GM21786 (cell line): ENCODE results near the gene PCYT1B.

Source experiments
- ATAC-seq: cut with Tn5 transposase; IDR thresholded peaks from one replicate; pipeline ENCODE4 v1.9.1; 2021; ENCODE audit not compliant: unreplicated experiment

PCYT1B gene

DNA sequence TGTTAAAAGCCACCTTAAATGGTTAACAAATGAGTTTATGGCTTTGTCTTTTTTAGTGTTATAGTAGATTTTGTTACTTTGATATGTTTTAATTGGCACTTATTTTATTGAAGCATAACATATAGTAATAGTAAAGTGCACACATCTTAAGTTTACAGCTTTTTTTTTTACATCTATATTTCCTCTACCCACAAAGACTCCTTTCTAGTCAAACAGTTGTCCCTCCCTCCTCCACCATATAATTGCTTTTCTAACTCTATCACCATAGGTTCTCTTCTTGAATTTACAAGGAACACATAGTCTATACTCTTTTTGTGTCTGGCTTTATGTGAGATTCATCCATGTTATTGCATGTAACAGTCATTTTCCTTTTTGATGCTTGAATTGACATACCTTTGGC is 110.6 kb downstream of the PCYT1B start:
- ATAC-seq, result no peak

DNA sequence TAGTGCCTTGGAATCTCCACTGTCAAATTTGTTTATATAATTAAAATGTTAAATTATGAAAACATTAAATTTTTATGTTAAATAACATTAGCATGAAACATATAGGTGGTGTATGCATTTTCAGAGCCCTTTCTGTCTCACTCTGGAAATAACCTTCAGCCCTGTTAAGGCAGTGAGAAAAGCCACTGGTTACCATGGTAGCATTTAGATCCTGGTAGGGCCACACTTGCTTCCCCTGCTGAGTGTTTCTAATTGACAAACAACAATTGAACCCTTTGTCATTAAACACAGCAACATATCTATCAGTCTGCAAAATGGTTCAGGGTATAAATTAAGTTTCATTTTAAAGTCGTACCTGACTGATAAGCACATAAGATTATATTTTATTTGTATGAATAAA is 118.5 kb downstream of the PCYT1B start:
- ATAC-seq, result no peak

DNA sequence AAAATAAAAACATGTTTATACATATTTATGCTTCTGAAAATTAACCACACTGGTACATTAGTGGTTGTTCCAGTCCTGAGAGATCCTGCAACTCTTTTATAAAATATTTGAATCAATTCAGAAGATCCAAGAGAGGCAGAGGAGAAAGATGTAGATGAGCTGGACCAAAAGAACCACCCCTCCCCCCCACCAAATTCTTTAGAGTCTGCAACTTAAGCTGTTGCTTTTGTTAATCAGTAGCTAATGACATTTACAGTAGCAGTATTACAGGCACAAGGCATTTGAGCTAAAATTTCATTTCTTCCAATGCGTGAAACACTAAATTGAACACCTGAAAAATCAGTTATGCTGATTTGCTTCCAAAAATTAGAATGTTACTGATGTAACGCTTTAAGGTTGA is 120.5 kb downstream of the PCYT1B start:
- ATAC-seq, result no peak

DNA sequence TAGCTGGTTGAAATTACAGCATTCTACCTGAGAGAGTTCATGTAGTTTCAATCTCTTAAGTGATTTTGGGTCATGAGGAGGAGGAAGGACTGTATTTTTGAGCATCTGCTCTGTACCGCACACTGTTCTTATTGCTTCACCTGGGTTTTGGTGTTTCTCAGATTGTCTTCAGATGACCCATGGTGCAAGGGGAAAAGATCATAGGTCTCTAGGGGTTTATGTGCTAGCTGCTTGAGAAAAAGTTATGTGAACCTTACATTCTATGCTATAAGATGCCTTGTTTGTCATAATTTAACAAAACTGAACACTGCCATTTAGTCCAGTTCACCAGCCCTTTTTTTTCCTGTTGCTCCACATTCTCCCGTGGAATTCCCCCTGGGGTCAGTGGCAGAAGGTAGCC is 121.7 kb downstream of the PCYT1B start:
- no peak for ATAC-seq

DNA sequence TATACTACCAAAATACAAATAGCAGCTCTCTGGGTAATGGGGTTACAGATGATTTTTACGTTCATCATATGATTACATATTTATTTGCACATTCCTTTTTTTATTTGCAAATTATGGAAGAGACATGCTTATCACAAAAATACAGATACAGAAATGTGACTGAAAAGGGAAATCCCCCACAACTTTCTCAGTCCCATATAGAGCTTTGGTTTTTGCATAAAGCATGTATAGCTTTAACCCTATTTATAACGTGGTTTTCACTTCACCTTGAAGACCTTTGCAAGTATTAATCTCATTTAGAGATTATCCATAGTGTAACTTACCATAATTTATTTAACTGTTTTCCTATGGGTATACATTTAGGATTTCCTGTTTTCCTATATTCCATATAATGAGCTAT is 126.7 kb downstream of the PCYT1B start:
- no peak for ATAC-seq

DNA sequence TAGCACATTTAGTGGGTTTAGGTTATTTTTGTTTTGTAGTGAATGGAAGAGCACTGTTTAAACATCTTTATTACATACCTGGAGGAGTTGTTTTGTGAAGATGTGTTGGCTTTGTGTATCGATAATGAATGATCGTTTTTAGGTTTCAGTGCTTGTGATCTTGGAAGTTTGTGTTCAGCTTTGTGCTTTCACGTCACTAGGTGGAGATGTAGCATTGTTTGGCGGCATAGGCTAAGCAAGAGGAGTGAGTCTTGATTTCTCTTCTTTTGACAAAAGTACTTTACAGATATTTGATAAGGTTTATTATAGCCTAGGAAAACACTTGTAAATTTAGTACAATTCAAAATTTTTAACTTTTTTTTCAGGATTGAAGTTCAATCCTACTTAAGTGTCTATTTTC is 131.7 kb downstream of the PCYT1B start:
- no peak for ATAC-seq

DNA sequence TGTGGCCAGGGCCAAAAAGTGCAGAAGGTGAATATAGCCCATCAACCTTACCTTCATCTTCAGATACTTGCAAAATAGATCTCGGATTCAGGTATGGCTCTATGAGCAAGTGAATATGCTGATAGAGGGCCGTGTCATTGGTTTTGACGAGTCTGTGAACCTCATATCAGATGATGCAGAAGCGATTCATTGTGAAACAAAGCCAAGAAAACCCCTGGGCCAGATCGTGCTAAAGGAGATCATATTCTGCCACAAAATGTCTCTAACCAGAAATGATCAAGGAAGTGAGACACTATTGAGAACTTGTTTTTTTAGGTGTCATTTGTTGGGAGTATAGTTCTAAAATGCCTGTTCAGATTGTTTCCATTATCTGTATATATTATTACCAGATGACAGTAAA is 133.7 kb downstream of the PCYT1B start:
- ATAC-seq, result peak; percentile 98

DNA sequence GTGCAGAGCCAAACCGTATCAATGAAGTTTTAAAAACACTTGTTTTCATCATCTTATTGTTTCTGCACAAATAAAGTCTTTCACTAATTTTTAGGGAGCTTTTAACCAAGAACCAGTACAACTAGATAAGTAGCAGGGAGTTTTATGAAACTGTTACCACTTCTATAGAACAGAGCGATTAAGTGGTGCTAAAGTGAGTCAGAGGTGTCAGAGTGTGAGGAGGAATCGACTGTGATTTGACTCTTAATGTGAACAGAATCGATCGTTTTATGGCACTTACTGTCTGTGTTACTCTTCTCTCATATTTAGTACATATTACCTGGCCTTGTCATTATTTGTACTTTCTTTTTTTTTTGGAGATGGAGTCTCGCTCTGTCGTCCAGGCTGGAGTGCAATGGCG is 138.8 kb downstream of the PCYT1B start:
- ATAC-seq, result no peak
